Measurements from ENCODE around the gene TEX53.

Gene TEX53

GRCh38 chr9:114695948-114696347 lies 38.3 kb upstream of the TEX53 start:
- no peak for ATAC-seq
- TF ChIP-seq BACH2 (CRISPR knock-in tag; IDR thresholded peaks at IDR 0.05; ENCODE audit: borderline replicate concordance), result no peak
- TF ChIP-seq RARB (CRISPR knock-in tag; IDR thresholded peaks at IDR 0.05), result no peak
- no peak for TF ChIP-seq OSR1 (CRISPR knock-in tag; IDR thresholded peaks at IDR 0.05)
- TF ChIP-seq TOX (CRISPR knock-in tag; IDR thresholded peaks at IDR 0.05; ENCODE audit: borderline replicate concordance), result no peak

GRCh38 chr9:114694719-114695269 lies 37.2 kb upstream of the TEX53 start:
- ATAC-seq, result no peak
- TF ChIP-seq TSHZ2 (CRISPR knock-in tag; IDR thresholded peaks at IDR 0.05) (no peak), ZNF70 (CRISPR knock-in tag; IDR thresholded peaks at IDR 0.05) (no peak), ESRRG (CRISPR knock-in tag; IDR thresholded peaks at IDR 0.05) (no peak), ISL1 (CRISPR knock-in tag; IDR thresholded peaks at IDR 0.05) (no peak), BACH2 (CRISPR knock-in tag; IDR thresholded peaks at IDR 0.05; ENCODE audit: borderline replicate concordance) (no peak), TOX (CRISPR knock-in tag; IDR thresholded peaks at IDR 0.05; ENCODE audit: borderline replicate concordance) (no peak), ARNTL (CRISPR knock-in tag; IDR thresholded peaks at IDR 0.05; ENCODE audit: borderline replicate concordance, low read depth) (no peak), GLIS3 (CRISPR knock-in tag; IDR thresholded peaks at IDR 0.05) (no peak), PPARA (CRISPR knock-in tag; IDR thresholded peaks at IDR 0.05; ENCODE audit: borderline replicate concordance) (no peak), ZNF565 (CRISPR knock-in tag; conservative IDR thresholded peaks at IDR 0.05; ENCODE audit: low read depth) (no peak), TCF4 (CRISPR knock-in tag; IDR thresholded peaks at IDR 0.05; ENCODE audit: borderline replicate concordance) (no peak), SNAI2 (CRISPR knock-in tag; IDR thresholded peaks at IDR 0.05) (no peak), CSRNP3 (CRISPR knock-in tag; IDR thresholded peaks at IDR 0.05) (no peak), ZNF8 (CRISPR knock-in tag; IDR thresholded peaks at IDR 0.05) (no peak), POU6F1 (CRISPR knock-in tag; IDR thresholded peaks at IDR 0.05; ENCODE audit: borderline replicate concordance, low read depth) (no peak), ZFP3 (CRISPR knock-in tag; IDR thresholded peaks at IDR 0.05) (no peak), CSDC2 (CRISPR knock-in tag; IDR thresholded peaks at IDR 0.05) (no peak), ZC3H10 (CRISPR knock-in tag; IDR thresholded peaks at IDR 0.05) (no peak)

GRCh38 chr9:114694146-114694545 lies 36.5 kb upstream of the TEX53 start:
- ATAC-seq, result peak; percentile 48
- TF ChIP-seq TCF4 (CRISPR knock-in tag; IDR thresholded peaks at IDR 0.05; ENCODE audit: borderline replicate concordance), result no peak
- TF ChIP-seq ZC3H10 (CRISPR knock-in tag; IDR thresholded peaks at IDR 0.05), result no peak
- TF ChIP-seq TSHZ2 (CRISPR knock-in tag; IDR thresholded peaks at IDR 0.05), result no peak
- TF ChIP-seq RARB (CRISPR knock-in tag; IDR thresholded peaks at IDR 0.05), result no peak
- TF ChIP-seq CSDC2 (CRISPR knock-in tag; IDR thresholded peaks at IDR 0.05), result no peak
- no peak for TF ChIP-seq CSRNP3 (CRISPR knock-in tag; IDR thresholded peaks at IDR 0.05)
- TF ChIP-seq GLIS3 (CRISPR knock-in tag; IDR thresholded peaks at IDR 0.05), result no peak
- TF ChIP-seq PATZ1 (CRISPR knock-in tag; IDR thresholded peaks at IDR 0.05; ENCODE audit: borderline replicate concordance), result no peak
- TF ChIP-seq ARNTL (CRISPR knock-in tag; IDR thresholded peaks at IDR 0.05; ENCODE audit: borderline replicate concordance, low read depth), result no peak
- TF ChIP-seq ZFP3 (CRISPR knock-in tag; IDR thresholded peaks at IDR 0.05), result no peak
- TF ChIP-seq PPARA (CRISPR knock-in tag; IDR thresholded peaks at IDR 0.05; ENCODE audit: borderline replicate concordance), result no peak
- TF ChIP-seq SNAI2 (CRISPR knock-in tag; IDR thresholded peaks at IDR 0.05), result no peak
- TF ChIP-seq ESRRG (CRISPR knock-in tag; IDR thresholded peaks at IDR 0.05), result no peak
- TF ChIP-seq CREB5 (CRISPR knock-in tag; IDR thresholded peaks at IDR 0.05; ENCODE audit: low read depth), result no peak

All from SK-N-SH treated with all-trans-retinoic acid at 6 μM for 48 hours (cell line).